ENCODE measurements around the gene HOMER1.
"Not testable (repeated sequence)": the region's sequence is repeated elsewhere in the genome, so short reads cannot be mapped to it uniquely, and the experiment has no call there.

Gene HOMER1

DNA sequence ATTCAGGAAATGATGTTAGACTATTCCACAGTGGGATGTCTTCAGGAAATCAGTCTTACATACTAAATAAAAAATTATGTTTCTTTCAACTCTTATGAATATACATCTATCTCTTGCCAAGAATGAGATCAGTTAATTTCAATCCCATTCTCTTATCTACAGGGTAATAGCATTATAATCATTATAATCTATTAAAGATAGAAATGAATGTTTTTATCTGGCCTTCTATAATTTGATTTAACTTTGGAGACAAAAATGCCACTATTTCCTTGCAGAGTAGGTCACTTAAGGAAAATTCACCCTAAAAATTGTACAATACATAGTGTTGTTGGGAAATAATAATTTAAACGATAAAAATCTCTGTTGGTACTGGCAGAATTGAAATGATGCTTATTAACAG, 96.4 kb downstream of the HOMER1 start:
- no peak for DNase-seq (ENCODE audit: low spot score)

DNA sequence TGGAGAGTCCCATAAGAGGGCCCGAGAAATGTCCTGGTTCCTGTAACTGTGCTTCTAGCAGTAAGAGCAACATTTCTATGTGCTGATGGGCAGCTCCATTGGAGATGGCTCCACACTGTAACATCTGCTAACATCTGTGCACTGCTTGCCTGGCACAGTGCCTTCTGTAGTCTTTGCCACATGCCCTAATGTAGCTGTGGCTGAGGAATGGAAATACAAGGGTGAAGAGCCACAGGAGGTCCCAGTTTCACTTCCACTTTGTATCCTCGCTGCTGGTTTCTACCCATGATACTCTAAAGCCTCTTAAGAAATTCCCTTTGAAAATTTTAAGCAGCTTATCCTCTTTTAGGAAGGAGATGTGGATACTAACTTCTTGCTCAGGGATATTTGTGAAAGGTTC, 97.4 kb downstream of the HOMER1 start:
- no peak for DNase-seq (ENCODE audit: low spot score)

DNA sequence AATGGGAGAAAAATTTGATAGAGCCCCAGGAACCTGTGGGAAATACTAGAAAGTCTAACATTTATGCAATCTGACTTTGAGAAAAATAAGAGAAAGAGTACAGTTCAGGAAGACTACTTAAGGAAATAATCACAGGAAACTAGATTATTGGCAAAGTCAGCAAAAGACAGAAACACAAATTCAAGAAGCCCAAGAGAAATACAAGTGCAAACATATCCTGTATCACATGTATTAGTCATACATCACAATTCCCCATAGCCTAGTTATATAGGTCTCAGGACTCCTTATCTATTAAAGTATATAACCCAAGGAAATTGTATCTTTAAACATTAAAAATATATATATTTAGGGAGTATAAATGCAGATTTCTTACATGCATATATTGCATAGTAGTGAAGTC, 100.8 kb downstream of the HOMER1 start:
- DNase-seq (ENCODE audit: low spot score): no peak

DNA sequence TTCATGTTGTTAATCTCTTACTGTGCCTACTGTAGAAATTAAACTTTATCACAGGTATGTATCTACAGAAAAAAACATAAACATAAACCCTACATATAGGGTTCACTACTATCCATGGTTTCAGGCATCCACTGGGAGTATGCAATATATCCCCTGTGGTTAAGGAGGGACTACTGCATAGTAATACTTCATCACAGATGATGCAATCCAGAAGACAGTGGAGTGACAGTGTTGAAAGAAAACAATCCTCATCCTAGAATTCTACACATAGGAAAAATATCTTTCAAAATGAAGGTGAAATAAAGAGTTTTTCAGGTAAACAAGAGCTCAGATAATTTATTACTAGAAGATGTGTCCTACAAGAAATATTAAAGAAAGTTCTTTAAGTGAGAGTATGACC, 105.9 kb downstream of the HOMER1 start:
- DNase-seq (ENCODE audit: low spot score): no peak

DNA sequence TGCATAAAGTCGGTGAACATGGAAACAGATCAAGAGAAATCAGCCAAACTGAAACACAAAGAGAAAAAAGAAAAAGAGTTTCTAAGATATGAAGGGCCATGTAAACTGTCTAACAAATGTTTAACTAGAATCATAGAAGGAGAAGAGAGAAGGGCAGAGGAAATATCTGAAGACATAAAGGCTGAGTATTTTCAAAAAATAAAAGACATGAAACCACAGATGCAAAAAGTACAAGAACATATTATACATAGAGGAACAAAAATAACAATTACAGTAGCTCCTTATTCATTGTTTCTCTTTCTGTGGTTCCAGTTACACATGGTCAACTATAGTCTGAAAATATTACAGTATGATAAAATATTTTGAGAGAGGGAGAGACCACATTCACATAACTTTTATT, 106.3 kb downstream of the HOMER1 start:
- no peak for DNase-seq (ENCODE audit: low spot score)

DNA sequence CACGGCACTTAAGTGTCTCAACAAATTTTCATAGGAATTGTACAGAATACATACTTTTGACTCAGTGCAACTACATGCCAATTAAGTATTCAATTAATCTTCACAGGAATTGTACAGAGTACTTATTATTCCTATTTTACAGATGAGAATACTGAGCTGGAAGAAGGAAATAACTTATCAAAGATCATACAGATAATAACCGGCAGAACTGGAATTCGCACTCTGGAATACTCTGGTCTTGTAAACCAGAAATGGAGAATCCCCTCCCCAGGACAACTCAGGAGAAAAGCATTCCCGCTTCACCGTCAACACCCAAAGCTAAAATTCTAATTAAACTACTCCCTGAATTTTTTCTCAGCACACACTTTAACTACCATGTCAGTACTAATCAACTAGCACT, 112.7 kb downstream of the HOMER1 start:
- no peak for DNase-seq (ENCODE audit: low spot score)

DNA sequence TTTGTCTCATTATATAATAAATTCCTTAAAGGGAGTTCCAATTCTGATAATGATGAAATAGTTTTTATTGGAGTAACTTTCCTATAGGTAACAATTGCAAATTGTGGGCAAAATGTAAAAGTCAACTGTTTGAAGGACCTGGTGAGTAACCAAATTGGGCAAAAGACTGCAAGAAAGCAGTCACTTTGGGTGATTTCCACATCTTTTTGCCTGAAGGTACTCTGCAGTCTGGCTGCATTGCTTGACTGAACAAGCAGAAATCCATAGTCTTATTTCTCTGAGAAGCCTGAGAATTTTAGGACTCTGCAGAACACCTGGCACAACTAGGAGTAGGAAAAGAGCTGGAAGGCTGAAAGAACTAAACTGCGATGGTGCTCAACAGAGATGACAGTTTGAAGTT, 114.9 kb downstream of the HOMER1 start:
- DNase-seq (ENCODE audit: low spot score): no peak

DNA sequence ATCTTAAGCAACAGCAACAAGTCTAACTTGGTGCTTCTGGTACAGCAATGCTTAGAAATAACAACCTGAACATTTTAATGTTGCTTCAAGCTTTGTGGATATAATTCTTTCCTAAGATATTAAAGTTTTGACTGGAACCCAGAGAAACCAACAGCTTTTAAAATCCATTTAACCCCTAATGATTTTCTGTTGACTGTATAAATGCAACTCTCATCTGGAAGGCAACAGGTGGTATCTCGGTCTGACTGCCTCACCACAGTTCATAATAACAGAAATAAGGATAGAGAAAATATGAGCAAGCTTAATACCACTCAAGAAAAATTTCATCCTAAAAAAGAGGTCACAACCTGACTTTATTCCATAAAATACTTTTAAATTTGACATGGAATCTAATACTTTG, 116.9 kb downstream of the HOMER1 start:
- DNase-seq (ENCODE audit: low spot score): no peak

DNA sequence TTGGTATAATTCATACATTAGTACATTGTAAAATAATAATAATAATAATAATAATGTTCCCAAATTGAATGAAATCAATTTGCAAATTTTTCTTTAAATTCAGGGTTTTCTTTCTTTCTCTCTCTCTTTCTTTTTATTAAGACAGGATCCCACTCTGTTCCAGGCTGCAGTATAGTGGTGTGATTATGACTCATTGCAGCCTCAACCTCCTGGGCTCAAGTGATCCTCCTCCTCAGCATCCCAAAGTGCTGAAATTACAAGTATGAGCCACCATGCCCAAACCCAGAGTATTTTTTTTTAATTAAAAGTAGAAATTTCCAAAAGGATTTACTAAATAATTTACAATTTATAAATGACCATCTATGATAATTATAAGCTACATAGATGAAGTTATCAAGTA, 117.7 kb downstream of the HOMER1 start:
- no peak for DNase-seq (ENCODE audit: low spot score)

DNA sequence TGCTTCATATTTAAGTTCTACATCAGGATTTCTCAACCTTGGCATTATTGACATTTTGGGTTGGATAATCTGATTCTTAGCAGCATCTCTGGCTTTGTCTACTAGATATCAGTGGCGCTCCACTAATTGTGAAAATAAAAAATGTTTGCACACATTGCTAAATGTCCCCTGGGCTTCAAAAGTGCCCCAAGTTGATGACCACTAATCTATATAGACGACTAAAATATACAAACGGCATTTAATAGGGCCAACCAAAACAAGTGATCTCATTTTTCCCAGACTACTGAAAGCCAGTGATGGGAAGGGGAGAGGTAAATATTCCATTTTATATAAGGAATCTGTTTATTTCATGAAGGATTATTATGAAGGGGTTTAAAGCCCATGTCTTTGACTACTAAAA, 118.6 kb downstream of the HOMER1 start:
- no peak for DNase-seq (ENCODE audit: low spot score)

DNA sequence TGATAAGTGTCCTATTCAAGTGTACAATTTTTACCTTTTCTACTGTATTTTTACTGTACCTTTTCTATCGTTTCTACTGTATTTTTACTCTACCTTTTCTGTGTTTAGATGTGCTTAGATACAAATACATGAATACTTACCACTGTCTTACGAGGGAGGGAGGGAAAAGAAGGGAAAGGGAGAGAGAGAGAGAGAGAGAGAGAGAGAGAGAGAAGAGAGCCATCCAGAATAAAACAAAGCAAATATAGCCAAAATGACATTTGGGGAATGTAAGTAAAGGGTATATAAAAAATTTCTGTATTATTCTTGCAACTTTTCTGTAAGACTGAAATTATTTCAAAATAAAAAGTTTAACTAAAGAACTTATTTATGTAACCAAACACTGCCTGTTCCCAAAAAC, 121.2 kb downstream of the HOMER1 start:
- DNase-seq (ENCODE audit: low spot score): no peak

DNA sequence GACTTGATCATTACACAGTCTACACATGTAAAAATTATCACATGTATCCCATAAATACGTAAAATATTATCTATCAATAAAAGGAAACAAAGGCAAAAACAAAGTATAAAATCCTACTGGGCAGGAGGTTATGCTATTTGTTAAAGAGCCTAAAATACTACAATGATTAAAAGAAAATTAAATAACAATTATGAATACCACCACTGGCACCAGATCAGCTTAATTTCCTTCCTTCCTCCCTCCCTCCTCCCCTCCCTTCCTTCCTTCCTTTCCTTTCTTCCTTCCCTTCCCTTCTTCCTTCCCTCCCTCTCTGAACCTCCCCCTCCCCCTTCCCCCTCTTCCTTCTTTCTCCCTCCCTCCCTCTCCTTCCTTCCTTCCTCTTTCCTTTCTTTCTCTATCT, 127.3 kb downstream of the HOMER1 start:
- no peak for DNase-seq (ENCODE audit: low spot score)

DNA sequence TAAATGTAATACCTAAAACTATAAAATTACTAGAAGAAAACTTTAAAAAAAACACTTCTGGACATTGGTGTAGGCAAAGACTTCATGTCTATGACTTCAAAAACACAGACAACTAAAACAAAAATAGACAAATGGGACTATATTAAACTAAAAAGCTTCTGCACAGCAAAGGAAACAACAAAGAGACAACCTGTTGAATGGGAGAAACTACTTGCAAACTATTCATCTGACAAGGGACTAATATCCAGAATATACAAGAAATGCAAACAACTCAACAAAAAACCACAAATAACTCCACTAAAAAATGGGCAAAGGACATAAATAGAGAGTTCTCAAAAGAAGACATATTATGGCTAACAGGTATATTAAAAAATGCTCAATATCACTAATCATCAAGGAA, 128.8 kb downstream of the HOMER1 start:
- DNase-seq (ENCODE audit: low spot score): not testable (repeated sequence)

DNA sequence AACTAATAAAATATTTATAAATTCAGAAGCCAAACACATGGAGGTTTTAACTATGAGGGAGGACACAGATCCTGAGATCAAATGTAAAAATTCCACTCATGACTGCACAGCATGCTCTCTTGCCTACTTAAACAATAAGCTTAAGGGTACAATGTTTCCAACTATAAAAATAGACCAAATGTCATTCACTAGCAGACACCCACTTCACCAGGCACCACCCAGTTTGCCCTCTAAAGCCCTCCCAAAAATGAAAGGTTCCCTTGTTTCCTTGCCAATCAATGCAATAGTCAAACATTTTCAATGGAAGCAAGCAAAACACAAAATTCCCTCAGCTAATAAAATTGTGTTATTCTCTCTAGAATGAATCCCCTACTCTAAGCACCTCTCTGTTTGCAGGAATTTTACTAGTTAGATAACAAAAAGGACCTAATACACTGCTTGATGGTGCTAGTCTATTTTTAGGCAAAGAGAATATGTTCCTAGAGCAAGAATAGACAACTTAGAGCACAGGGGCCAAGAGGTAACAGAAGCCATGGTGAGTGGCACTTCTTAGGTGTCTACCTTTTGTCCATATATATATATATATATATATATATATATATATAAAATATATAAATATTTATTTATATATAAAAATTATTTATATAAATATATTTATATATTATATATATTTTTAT, 135.3 kb downstream of the HOMER1 start:
- no peak for DNase-seq (ENCODE audit: low spot score)

DNA sequence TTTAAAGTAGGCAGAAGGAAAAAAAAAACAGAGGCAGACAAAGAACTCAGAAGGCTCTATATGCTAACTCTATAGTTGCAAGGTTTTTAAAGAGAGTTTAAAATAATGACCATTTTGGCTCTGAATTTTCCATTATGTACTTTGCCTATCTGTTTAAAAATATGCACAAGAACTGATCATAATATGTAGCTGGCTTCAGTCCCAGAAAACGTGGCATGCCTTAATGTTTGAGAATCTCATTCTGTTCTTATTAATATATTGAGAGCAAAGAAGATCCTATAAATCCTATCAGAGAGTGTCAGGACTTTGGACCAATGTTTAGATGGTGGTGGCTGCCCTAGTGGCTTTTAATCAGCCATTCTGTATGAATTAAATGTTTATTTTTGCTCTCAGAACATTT, 156.5 kb downstream of the HOMER1 start:
- DNase-seq (ENCODE audit: low spot score): no peak

DNA sequence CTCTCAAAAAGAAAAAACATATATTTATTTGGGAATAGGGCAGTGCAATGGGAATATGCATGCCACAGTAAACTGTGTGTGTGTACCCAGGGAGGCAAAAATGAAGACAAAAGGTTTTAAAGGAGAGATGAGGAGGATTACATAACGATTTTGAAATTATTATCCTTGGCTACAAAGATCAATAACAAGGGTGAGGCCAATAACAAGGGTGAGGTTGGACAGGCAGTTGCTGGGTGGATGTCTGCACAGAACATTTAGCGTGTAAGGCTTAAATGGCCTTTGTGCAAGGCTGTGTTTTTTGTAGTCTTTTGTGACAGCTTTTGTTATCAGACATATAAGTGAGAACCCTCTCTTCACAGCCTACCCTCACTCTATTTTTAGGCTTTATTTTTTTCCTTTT, 164.1 kb downstream of the HOMER1 start:
- DNase-seq (ENCODE audit: low spot score): no peak

DNA sequence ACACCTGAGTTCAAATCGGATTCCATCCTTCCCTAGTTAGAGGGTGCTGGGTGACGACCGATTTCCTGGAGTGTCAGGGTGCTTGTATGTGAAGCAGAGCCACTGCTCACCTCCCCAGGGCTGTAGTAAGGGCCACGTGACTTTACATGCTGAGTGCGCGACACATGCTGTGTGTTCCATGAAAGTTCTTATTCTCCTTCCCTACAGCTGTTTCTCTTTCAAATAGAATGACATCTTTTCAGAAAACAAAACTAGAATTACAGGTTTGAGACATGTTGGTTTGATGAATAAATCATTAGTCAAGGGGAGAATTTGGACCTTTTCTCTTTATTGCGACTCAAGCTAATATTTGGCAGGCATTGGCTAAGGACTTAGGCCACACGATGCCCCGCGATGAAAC, 164.9 kb downstream of the HOMER1 start:
- DNase-seq (ENCODE audit: low spot score): no peak

DNA sequence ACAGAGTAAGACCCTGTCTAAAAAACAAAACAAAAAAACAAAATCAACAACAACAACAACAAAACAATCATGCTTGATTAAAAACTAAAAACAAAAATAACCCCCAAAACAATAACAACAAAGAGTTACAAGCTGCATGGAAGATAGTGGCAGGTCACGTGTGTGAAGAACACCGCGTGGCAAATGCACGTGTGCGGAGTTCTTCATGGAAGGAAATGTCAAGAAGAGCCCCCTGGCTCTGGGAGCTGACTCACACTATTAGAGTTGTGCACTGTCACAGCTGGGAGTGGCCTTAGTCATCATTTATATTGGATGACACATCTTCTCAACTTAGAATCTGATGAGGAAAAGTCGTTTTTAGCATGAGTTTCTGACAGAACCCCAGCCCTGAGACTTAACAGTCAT, 167.5 kb downstream of the HOMER1 start:
- no peak for DNase-seq (ENCODE audit: low spot score)

DNA sequence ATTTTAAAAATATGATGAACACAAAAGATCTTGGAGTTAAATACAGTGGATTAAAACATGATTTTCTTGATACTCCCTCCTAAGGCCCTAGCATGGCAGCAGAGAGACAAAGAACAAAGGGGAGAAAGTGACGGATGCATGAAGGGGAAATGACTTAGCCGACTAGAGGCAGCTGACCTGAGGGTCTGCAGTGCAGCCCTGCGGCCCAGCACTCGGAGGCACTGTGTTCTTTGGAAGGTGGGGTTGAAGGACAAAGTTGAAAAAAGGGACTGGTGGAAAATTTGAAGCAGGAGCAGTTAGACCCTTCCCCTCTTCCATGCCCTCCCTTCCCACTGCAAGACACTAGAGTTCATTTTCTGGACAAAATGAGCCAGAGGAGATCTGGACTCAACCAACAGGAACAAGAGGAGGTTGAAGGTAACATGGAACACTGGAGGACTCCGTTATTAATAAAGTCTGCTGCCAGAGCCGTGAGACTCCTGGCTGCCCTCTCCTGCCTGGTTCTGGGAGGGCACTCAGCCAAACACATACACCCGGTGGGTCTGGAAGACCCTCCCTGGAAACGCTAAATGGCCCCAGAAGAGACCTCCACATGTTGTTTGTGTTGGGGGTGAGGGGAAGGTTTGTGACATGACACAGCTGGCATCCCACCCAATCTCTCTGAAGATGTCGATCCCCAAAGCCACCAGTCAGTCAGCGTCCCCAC, 179.9 kb downstream of the HOMER1 start:
- DNase-seq (ENCODE audit: low spot score): no peak

DNA sequence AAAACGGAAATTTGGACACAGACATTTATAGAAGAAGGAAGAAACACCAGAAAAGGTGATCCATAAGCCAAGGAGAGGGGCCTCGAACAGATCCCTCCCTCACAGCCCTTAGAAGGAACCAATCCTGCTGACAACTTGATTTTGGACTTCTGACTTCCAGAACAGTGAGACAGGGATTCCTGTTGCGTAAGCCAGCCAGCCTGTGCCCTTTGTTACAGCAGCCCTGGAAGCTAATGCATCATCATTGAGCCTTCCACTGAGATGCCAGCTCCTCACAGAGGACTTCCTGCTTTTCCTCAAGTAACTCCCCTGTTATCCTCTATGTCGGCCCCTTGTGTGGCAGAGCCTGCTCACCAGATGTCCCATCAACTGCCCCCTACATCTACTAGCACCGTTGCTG, 183.9 kb downstream of the HOMER1 start:
- DNase-seq (ENCODE audit: low spot score): no peak

DNA sequence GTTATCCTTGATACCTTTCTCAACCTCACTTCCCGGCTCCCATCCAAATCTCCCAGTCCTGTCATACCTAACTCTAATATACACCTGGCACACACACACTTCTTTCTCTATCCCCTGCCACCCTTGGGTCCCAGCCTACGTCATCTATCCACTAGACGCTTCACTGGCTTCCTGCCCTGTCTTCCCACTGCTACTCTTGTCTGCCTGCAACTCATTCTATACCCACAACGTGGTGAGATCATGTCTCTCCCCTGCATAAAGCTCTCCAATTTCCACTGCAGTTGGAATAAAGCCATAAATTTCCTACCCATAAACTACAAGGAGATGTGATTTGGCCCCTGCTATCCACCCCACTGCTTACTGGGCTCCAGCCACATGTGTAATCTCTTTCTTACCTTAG, 184.5 kb downstream of the HOMER1 start:
- no peak for DNase-seq (ENCODE audit: low spot score)

All from left forelimb (tissue), 1 donor.